ENCODE data around the gene SPRED3.
"Not testable (repeated sequence)": the region's sequence is repeated elsewhere in the genome, so short reads cannot be mapped to it uniquely, and the experiment has no call there.

The SPRED3 gene

GRCh38 chr19:38420935-38421334, 32.4 kb downstream of the SPRED3 start:
- no peak for DNase-seq (ENCODE audit: low read depth in 2 of 2)

GRCh38 chr19:38421856-38422255, 33.4 kb downstream of the SPRED3 start:
- DNase-seq (ENCODE audit: low read depth in 2 of 2) = no peak

GRCh38 chr19:38422438-38422837, 33.9 kb downstream of the SPRED3 start:
- no peak for DNase-seq (ENCODE audit: low read depth in 2 of 2)

GRCh38 chr19:38424272-38424671, 35.8 kb downstream of the SPRED3 start:
- DNase-seq (ENCODE audit: low read depth in 2 of 2) = no peak

GRCh38 chr19:38425222-38425809, 36.8 kb downstream of the SPRED3 start:
- DNase-seq (ENCODE audit: low read depth in 2 of 2) = no peak

GRCh38 chr19:38425810-38426466, 37.4 kb downstream of the SPRED3 start, which contains the start of gene RASGRP4:
TSS of gene RASGRP4 (minus strand) at chr19:38426219. CDS start at chr19:38426091, 128 bp downstream.
- no peak for DNase-seq (ENCODE audit: low read depth in 2 of 2)

GRCh38 chr19:38427035-38427677, 38.7 kb downstream of the SPRED3 start:
- DNase-seq (ENCODE audit: low read depth in 2 of 2) = not testable (repeated sequence)

GRCh38 chr19:38429055-38429810, 40.7 kb downstream of the SPRED3 start:
- no peak for DNase-seq (ENCODE audit: low read depth in 2 of 2)

GRCh38 chr19:38429811-38430156, 41.3 kb downstream of the SPRED3 start:
- no peak for DNase-seq (ENCODE audit: low read depth in 2 of 2)

GRCh38 chr19:38430931-38431330, 42.4 kb downstream of the SPRED3 start:
- no peak for DNase-seq (ENCODE audit: low read depth in 2 of 2)

- no peak for DNase-seq (ENCODE audit: low read depth in 2 of 2)
These were observed 44.8 kb downstream of the SPRED3 start, which contains the start of gene RYR1 for GRCh38 chr19:38433268-38433733. TSS of gene RYR1 (plus strand) at chr19:38433691. CDS start at chr19:38433830, 139 bp downstream.

GRCh38 chr19:38434549-38435051, 46.1 kb downstream of the SPRED3 start:
- no peak for DNase-seq (ENCODE audit: low read depth in 2 of 2)

- no peak for DNase-seq (ENCODE audit: low read depth in 2 of 2)
These were observed 48.8 kb downstream of the SPRED3 start for GRCh38 chr19:38437295-38437694.

- no peak for DNase-seq (ENCODE audit: low read depth in 2 of 2)
These were observed 49.4 kb downstream of the SPRED3 start for GRCh38 chr19:38437917-38438316.

- no peak for DNase-seq (ENCODE audit: low read depth in 2 of 2)
These were observed 52.1 kb downstream of the SPRED3 start for GRCh38 chr19:38440592-38440991.

GRCh38 chr19:38441657-38442348, 53.3 kb downstream of the SPRED3 start:
- DNase-seq (ENCODE audit: low read depth in 2 of 2) = no peak

- no peak for DNase-seq (ENCODE audit: low read depth in 2 of 2)
These were observed 54.2 kb downstream of the SPRED3 start for GRCh38 chr19:38442736-38443135.

- no peak for DNase-seq (ENCODE audit: low read depth in 2 of 2)
These were observed 55.0 kb downstream of the SPRED3 start for GRCh38 chr19:38443458-38443999.

GRCh38 chr19:38444026-38444425, 55.5 kb downstream of the SPRED3 start:
- no peak for DNase-seq (ENCODE audit: low read depth in 2 of 2)

- DNase-seq (ENCODE audit: low read depth in 2 of 2) = no peak
These were observed 56.9 kb downstream of the SPRED3 start for GRCh38 chr19:38445362-38445761.

- no peak for DNase-seq (ENCODE audit: low read depth in 2 of 2)
These were observed 59.7 kb downstream of the SPRED3 start for GRCh38 chr19:38448225-38448624.

Data from fibroblast of skin of left quadriceps (primary cell).